B cell (primary cell): Measurements from ENCODE around the gene HCFC2. TPM values are rescaled to one million over a fixed set of nuclear protein-coding genes. Genes with fewer than 3 reads are reported as not detected.
A peak's percentile ranks its signal among the peaks of the same experiment; 100 is the strongest.

ENCODE experiments used
- ATAC-seq: fragments of 200-7000 bp; cut with Tn5 transposase; one replicate; pipeline ENCODE4 v1.10.0; 2021; ENCODE audit warnings: low read depth, mild to moderate bottlenecking, moderate number of reproducible peaks, moderate library complexity
- CTCF ChIA-PET: fragments of 350-600 bp; sonication (Branson Sonifier 250); formaldehyde crosslinking; loops from one replicate; lab custom pipeline; 2021; ENCODE audit warnings: antibody characterized with exemption, inconsistent platforms; lab: Charles Lee
- POLR2A ChIA-PET: fragments of 350-600 bp; sonication (Branson Sonifier 250); formaldehyde crosslinking; loops from one replicate; lab custom pipeline; 2021; ENCODE audit warnings: antibody characterized with exemption; lab: Charles Lee
- DNase-seq: peaks from one replicate; pipeline ENCODE4 v3.0.0; 2013
- H2AFZ ChIP-seq: 2 replicates; pipeline ENCODE4 v1.6.1; 2012; ENCODE audit warnings: mild to moderate bottlenecking, low read depth, low read length; ENCODE audit not compliant: insufficient read depth, poor library complexity, severe bottlenecking
- H3K27ac ChIP-seq, 2 donors: 1 replicate in 1 of 2; 2 replicates in 1 of 2; pipeline ENCODE4 v1.5.1; 2012 to 2013; ENCODE audit warnings: low read length in 2 of 2, mild to moderate bottlenecking in 2 of 2, moderate library complexity in 1 of 2
- H3K27me3 ChIP-seq, 4 experiments: fragments of 200-600 bp in 1 of 4; sonication (generic) in 1 of 4; replicated peaks in 1 of 4; 1 replicate in 2 of 4; 2 replicates in 2 of 4; pipeline versions ENCODE4 v1.6.1 to v1.7.0; 2013 to 2016; ENCODE audit warnings: low read length in 3 of 4, mild to moderate bottlenecking in 2 of 4, mixed read lengths in 1 of 4, moderate library complexity in 1 of 4; ENCODE audit not compliant: insufficient read depth in 4 of 4, control insufficient read depth in 3 of 4; ENCODE audit errors: control extremely low read depth in 1 of 4
- H3K36me3 ChIP-seq, 2 experiments: replicated peaks in 1 of 2; 1 replicate in 1 of 2; 2 replicates in 1 of 2; pipeline versions ENCODE4 v1.6.1 to v1.7.1; 2013; ENCODE audit warnings: low read length in 1 of 2; ENCODE audit not compliant: insufficient read depth in 2 of 2, control insufficient read depth in 1 of 2; ENCODE audit errors: control extremely low read depth in 1 of 2, extremely low read depth in 1 of 2
- H3K4me1 ChIP-seq, 2 donors: fragments of 200-600 bp in 1 of 2; sonication (generic) in 1 of 2; 1 replicate in 1 of 2; 2 replicates in 1 of 2; pipeline versions ENCODE4 v1.5.1 to v1.6.1; 2013 to 2017; ENCODE audit warnings: low read length in 2 of 2; ENCODE audit not compliant: control insufficient read depth in 2 of 2, insufficient read depth in 2 of 2
- H3K4me2 ChIP-seq: replicated peaks from 2 replicates; pipeline ENCODE3; 2012; ENCODE audit warnings: mild to moderate bottlenecking, low read depth, low read length; ENCODE audit not compliant: poor library complexity, severe bottlenecking
- H3K4me3 ChIP-seq, 5 experiments: fragments of 200-600 bp in 1 of 5; sonication (generic) in 1 of 5; 1 replicate in 3 of 5; 2 replicates in 2 of 5; pipeline versions ENCODE4 v1.5.1 to v1.7.0; 2011 to 2016; ENCODE audit warnings: low read length in 4 of 5, mild to moderate bottlenecking in 4 of 5, low read depth in 2 of 5, control low read depth in 1 of 5, moderate library complexity in 1 of 5; ENCODE audit not compliant: insufficient read depth in 1 of 5; ENCODE audit errors: control extremely low read depth in 1 of 5, extremely low read depth in 1 of 5
- H3K79me2 ChIP-seq: fragments of 200-600 bp; sonication (generic); one replicate; pipeline ENCODE4 v1.6.0; 2016; ENCODE audit warnings: low read length; ENCODE audit not compliant: control insufficient read depth, insufficient read depth
- H3K9ac ChIP-seq: fragments of 200-600 bp; sonication (generic); 2 replicates; pipeline ENCODE4 v1.6.1; 2017; ENCODE audit warnings: mild to moderate bottlenecking, low read length, moderate library complexity
- H3K9me3 ChIP-seq, 3 donors: one replicate each; pipeline versions ENCODE4 v1.6.1 to v1.7.1; 2013; ENCODE audit warnings: low read length in 2 of 3; ENCODE audit not compliant: control insufficient read depth in 2 of 3, insufficient read depth in 1 of 3; ENCODE audit errors: control extremely low read depth in 1 of 3
- H4K20me1 ChIP-seq: 2 replicates; pipeline ENCODE4 v1.6.0; 2012; ENCODE audit warnings: mild to moderate bottlenecking, low read length; ENCODE audit not compliant: insufficient read depth, control insufficient read depth, poor library complexity, severe bottlenecking
- H3K27ac Mint-ChIP-seq: one replicate; pipeline ENCODE4 v1.8.0; 2021; ENCODE audit warnings: mixed read lengths
- H3K27me3 Mint-ChIP-seq: one replicate; pipeline ENCODE4 v1.8.0; 2021; ENCODE audit warnings: mixed read lengths
- H3K4me1 Mint-ChIP-seq: one replicate; pipeline ENCODE4 v1.8.0; 2021; ENCODE audit warnings: mixed read lengths
- H3K4me3 Mint-ChIP-seq: one replicate; pipeline ENCODE4 v1.8.0; 2021; ENCODE audit warnings: mixed read lengths
- H3K9me3 Mint-ChIP-seq: one replicate; pipeline ENCODE4 v1.8.0; 2022; ENCODE audit warnings: mixed read lengths; ENCODE audit not compliant: insufficient read depth
- CTCF ChIP-seq: fragments of 200-600 bp; IDR thresholded peaks from one replicate; pipeline ENCODE4 v1.8.0; 2022; ENCODE audit warnings: antibody characterized with exemption, mild to moderate bottlenecking
- EZH2 ChIP-seq: IDR thresholded peaks from 2 replicates; pipeline ENCODE4 v1.6.1; 2012; ENCODE audit warnings: borderline replicate concordance, low read depth, mild to moderate bottlenecking, moderate library complexity, low read length; ENCODE audit not compliant: insufficient read depth, poor library complexity, severe bottlenecking
- WGBS: methylation state at CpG from one replicate; pipeline ENCODE4 v1.1.5; 2013; ENCODE audit warnings: missing lambda C conversion rate; ENCODE audit not compliant: insufficient coverage; 5-methylcytosine and 5-hydroxymethylcytosine counted together
- intact Hi-C: fragments of 100-400 bp; cut with micrococcal nuclease; formaldehyde crosslinking; loops from one replicate; pipeline ENCODE4 v1.10.0; 2022
- polyA plus RNA-seq: library from polyadenylated mRNA; depleted of rRNA; stranded (reverse); fragments of >200 nt; gene quantifications from 2 replicates; pipeline ENCODE4 v1.2.3, GENCODE V29; 2012
- total RNA-seq, 2 donors: library from RNA; stranded (reverse); fragments of 120-200 nt in 1 of 2; gene quantifications; 1 replicate in 1 of 2; 2 replicates in 1 of 2; pipeline versions ENCODE4 v1.2.3 to v1.2.4, GENCODE V29; 2013 to 2022

HCFC2 gene
- total and polyA plus RNA-seq, 2 donors (not counting 1 experiment from before 2014, with no cell fraction given) = 8.2 to 10.5 TPM

- H3K27ac Mint-ChIP-seq = peak overlapping the region; percentile 46
- no peaks in the 10 kb centered on the region for H3K9me3 Mint-ChIP-seq
- no peak for ATAC-seq
- Histone ChIP-seq H3K27me3 (no peaks in the 10 kb centered on the region), H3K9ac (peak overlapping the region; percentile 58), H3K27ac (no peak overlapping the region), H2AFZ (peak overlapping the region; percentile 85), H3K4me3 (peak overlapping the region in 4 of 5 experiments; percentile 28 to 56 (median 50)), H4K20me1 (no peaks in the 10 kb centered on the region), H3K79me2 (peaks cover 30% of the 10 kb centered on the region), H3K4me1 (peaks cover 18 to 25% of the 10 kb centered on the region in 2 donors), H3K36me3 (peaks cover 0 to 7% of the 10 kb centered on the region in 2 experiments), H3K4me2 (peak overlapping the region; percentile 80), H3K9me3 (no peaks in the 10 kb centered on the region)
- no peak for DNase-seq
- TF ChIP-seq CTCF = no peak
- TF ChIP-seq EZH2 = no peak
- H3K4me3 Mint-ChIP-seq = peak overlapping the region; percentile 71
- CTCF ChIA-PET = interaction anchor here (1.1 to 3.2 kb wide), 3 partner anchors 30 to 915 kb away, joined by 3 to 14 read pairs (median 4); no protein-coding TSS in a partner anchor
- H3K27me3 Mint-ChIP-seq = peaks cover 6% of the 10 kb centered on the region
- WGBS = 100% methylated on average over 5 of the region's 7 CpGs
- intact Hi-C loops = loop anchor here (1.0 to 5.0 kb wide), 9 partner anchors 74 to 1194 kb away; partner anchors contain the start of genes APPL2, C12orf75, EID3 and HCFC2
- peaks cover 16% of the 10 kb centered on the region for H3K4me1 Mint-ChIP-seq
- POLR2A ChIA-PET = interaction anchor here (0.5 to 1.9 kb wide), 6 partner anchors 17 to 298 kb away, joined by 3 to 10 read pairs (median 4); partner anchors contain the start of genes EID3, HSP90B1 and NT5DC3
Measured at GRCh38 chr12:104138797-104139152, 74.4 kb downstream of the HCFC2 start.

- Histone ChIP-seq H2AFZ (no peak overlapping the region), H3K4me3 (no peak overlapping the region), H3K4me2 (no peak overlapping the region), H3K36me3 (no peaks in the 10 kb centered on the region), H3K9ac (no peak overlapping the region), H3K79me2 (no peaks in the 10 kb centered on the region), H4K20me1 (no peaks in the 10 kb centered on the region), H3K9me3 (no peaks in the 10 kb centered on the region), H3K27ac (no peak overlapping the region), H3K4me1 (peaks cover 3 to 6% of the 10 kb centered on the region in 2 donors), H3K27me3 (no peaks in the 10 kb centered on the region)
- H3K9me3 Mint-ChIP-seq = peaks cover 2% of the 10 kb centered on the region
- peaks cover 13% of the 10 kb centered on the region for H3K27me3 Mint-ChIP-seq
- ATAC-seq (no peak), DNase-seq (no peak)
- POLR2A ChIA-PET = interaction anchor here (0.5 kb wide), 1 partner anchor 186 kb away, joined by 6 read pairs; no protein-coding TSS in a partner anchor
- CTCF ChIA-PET = no interaction called here
- H3K4me3 Mint-ChIP-seq = no peak overlapping the region
- no peak overlapping the region for H3K27ac Mint-ChIP-seq
- no peak for TF ChIP-seq CTCF
- TF ChIP-seq EZH2 = no peak
- WGBS = 95% methylated on average over 2 of the region's 2 CpGs
- intact Hi-C loops = no loop called here
- no peaks in the 10 kb centered on the region for H3K4me1 Mint-ChIP-seq
Measured at GRCh38 chr12:104142543-104142942, 78.2 kb downstream of the HCFC2 start.
